ENCODE results near the gene AQP2. TPM values are rescaled to one million over a fixed set of nuclear protein-coding genes. Genes with fewer than 3 reads are reported as not detected.

The AQP2 gene
- total RNA-seq, 2 experiments from 2014 or later: not detected

DNA sequence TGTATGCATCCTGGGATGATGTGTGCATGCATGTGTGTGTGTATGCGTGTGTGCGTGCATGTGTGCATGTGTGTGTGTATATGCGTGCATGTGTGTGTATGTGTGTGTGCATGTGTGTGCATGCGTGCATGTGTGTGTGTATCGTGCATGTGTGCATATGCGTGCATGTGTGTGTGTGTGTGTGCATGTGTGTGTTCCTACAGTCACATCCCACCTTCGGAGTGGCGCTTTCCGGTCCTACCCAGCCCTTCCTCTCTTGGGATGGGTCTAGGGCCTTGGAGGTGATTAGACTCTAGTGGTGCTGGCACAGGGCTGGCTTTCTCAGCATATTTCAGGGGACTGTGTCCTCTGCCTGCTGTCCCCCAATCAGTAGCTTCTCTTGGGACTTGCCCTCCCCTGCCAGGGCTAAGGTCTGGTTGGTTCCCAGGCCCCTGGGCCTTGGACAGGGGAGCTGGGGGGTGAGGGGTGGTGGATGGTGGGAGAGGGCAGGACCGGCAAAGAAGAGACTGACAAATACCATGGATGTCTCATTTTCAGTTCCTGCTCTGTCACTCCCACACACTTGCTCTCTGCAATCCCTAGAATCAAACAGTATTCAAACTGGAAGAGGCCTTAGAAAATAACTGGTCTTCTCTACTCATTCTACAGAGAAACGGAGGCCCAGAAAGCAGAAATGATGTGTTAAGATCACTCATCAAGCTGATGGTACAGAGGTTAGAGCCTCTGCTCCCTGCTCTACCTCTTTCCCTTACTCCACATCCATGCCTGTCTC is 24.9 kb upstream of the AQP2 start:
- no TSS peak for BruUV-seq (replicated peaks)
- H3K4me2 ChIP-seq (ENCODE audit: low read length): no peak overlapping the region
- POLR2A ChIA-PET: interaction anchor here (0.6 kb wide), 1 partner anchor 1107 kb away, joined by 3 read pairs; no protein-coding TSS in a partner anchor
- no peak for TF ChIP-seq EZH2phosphoT487 (IDR thresholded peaks at IDR 0.05; ENCODE audit: borderline replicate concordance, low read depth, low read length)
- H3K9me2 ChIP-seq (ENCODE audit: insufficient read depth, low read length): no peaks in the 10 kb centered on the region
- H3K4me1 ChIP-seq (ENCODE audit: insufficient read depth, low read length, poor library complexity, severe bottlenecking): no peaks in the 10 kb centered on the region
- no peaks in the 10 kb centered on the region for H3K36me3 ChIP-seq (ENCODE audit: insufficient read depth, low read length)
- H3K27ac ChIP-seq (ENCODE audit: low read depth, low read length, poor library complexity, severe bottlenecking): no peak overlapping the region
- CTCF ChIA-PET (ENCODE audit: unreplicated experiment): no interaction called here
- H3K9me3 ChIP-seq (ENCODE audit: low read length): no peaks in the 10 kb centered on the region
- no peak for DNase-seq (ENCODE audit: low spot score)
- no peak overlapping the region for H3K4me3 ChIP-seq (ENCODE audit: low read depth, low read length, poor library complexity, severe bottlenecking)
- H2AFZ ChIP-seq (ENCODE audit: low read length): no peak overlapping the region
- no peaks in the 10 kb centered on the region for H3K79me2 ChIP-seq (ENCODE audit: insufficient read depth, low read depth, low read length)
- intact Hi-C loops (cut with micrococcal nuclease; ENCODE audit: unreplicated experiment): no loop called here
- H4K20me1 ChIP-seq (ENCODE audit: insufficient read depth, low read length): no peaks in the 10 kb centered on the region

DNA sequence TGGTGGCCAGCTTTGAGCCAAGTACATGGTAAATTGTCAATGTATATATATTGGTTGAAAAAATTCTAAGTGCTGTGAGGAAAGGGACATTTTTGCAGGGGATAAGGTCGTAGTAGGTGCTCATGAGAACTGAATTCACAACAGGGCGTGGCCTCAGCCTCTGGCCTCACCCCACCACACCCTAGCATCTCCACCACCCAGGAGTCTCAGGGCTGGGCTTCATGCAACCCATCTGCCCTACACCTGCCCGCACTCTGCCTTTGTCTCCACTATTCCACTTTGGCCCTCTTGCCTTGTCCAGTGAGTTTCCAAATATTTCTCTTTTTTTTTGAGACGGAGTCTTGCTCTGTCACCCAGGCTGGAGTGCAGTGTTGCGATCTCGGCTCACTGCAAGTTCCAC is 22.1 kb upstream of the AQP2 start:
- no peaks in the 10 kb centered on the region for H3K79me2 ChIP-seq (ENCODE audit: insufficient read depth, low read depth, low read length)
- H3K9me2 ChIP-seq (ENCODE audit: insufficient read depth, low read length): no peaks in the 10 kb centered on the region
- H3K36me3 ChIP-seq (ENCODE audit: insufficient read depth, low read length): no peaks in the 10 kb centered on the region
- no peak overlapping the region for H2AFZ ChIP-seq (ENCODE audit: low read length)
- no peak overlapping the region for H3K4me3 ChIP-seq (ENCODE audit: low read depth, low read length, poor library complexity, severe bottlenecking)
- BruUV-seq (replicated peaks): no TSS peak
- H3K4me2 ChIP-seq (ENCODE audit: low read length): no peak overlapping the region
- no peak overlapping the region for H3K27ac ChIP-seq (ENCODE audit: low read depth, low read length, poor library complexity, severe bottlenecking)
- DNase-seq (ENCODE audit: low spot score): no peak
- ChIA-PET POLR2A (interaction anchor here (1.1 kb wide), 1 partner anchor 21 kb away, joined by 5 read pairs; no protein-coding TSS in a partner anchor), CTCF (ENCODE audit: unreplicated experiment) (no interaction called here)
- intact Hi-C loops (cut with micrococcal nuclease; ENCODE audit: unreplicated experiment): no loop called here
- no peaks in the 10 kb centered on the region for H3K4me1 ChIP-seq (ENCODE audit: insufficient read depth, low read length, poor library complexity, severe bottlenecking)
- H4K20me1 ChIP-seq (ENCODE audit: insufficient read depth, low read length): no peaks in the 10 kb centered on the region
- no peaks in the 10 kb centered on the region for H3K9me3 ChIP-seq (ENCODE audit: low read length)
- no peak for TF ChIP-seq EZH2phosphoT487 (IDR thresholded peaks at IDR 0.05; ENCODE audit: borderline replicate concordance, low read depth, low read length)
- TF ChIP-seq, protein P1, sequence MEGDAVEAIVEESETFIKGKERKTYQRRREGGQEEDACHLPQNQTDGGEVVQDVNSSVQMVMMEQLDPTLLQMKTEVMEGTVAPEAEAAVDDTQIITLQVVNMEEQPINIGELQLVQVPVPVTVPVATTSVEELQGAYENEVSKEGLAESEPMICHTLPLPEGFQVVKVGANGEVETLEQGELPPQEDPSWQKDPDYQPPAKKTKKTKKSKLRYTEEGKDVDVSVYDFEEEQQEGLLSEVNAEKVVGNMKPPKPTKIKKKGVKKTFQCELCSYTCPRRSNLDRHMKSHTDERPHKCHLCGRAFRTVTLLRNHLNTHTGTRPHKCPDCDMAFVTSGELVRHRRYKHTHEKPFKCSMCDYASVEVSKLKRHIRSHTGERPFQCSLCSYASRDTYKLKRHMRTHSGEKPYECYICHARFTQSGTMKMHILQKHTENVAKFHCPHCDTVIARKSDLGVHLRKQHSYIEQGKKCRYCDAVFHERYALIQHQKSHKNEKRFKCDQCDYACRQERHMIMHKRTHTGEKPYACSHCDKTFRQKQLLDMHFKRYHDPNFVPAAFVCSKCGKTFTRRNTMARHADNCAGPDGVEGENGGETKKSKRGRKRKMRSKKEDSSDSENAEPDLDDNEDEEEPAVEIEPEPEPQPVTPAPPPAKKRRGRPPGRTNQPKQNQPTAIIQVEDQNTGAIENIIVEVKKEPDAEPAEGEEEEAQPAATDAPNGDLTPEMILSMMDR (conservative IDR thresholded peaks at IDR 0.05; ENCODE audit: low read length): no peak

DNA sequence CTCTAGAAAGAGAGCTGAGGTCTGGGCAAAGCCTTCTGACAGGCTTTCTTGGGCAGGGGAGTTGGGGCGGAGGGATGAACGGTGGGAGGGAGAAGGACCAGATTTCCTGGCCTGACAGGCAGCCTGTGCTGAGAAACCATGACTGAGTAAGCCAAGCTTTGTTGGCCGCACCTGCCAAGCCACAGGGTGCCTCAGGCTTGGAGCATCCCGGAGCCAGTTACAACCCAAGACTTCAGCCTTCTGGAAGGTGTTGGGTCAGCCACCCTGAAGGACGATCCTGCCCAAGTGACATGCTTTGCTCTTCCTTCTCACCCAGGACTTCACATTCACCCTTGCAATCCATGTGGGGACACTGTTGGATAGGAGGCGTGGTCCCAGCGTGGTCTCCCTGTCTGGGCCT is 21.0 kb upstream of the AQP2 start:
- ChIA-PET POLR2A (no interaction called here), CTCF (ENCODE audit: unreplicated experiment) (no interaction called here)
- intact Hi-C loops (cut with micrococcal nuclease; ENCODE audit: unreplicated experiment): no loop called here

More for the DNA sequence above, 21.0 kb upstream of the AQP2 start:
- Histone ChIP-seq H3K9me2 (ENCODE audit: insufficient read depth, low read length) (no peaks in the 10 kb centered on the region), H3K4me1 (ENCODE audit: insufficient read depth, low read length, poor library complexity, severe bottlenecking) (no peaks in the 10 kb centered on the region), H3K36me3 (ENCODE audit: insufficient read depth, low read length) (no peaks in the 10 kb centered on the region), H2AFZ (ENCODE audit: low read length) (no peak overlapping the region), H3K9me3 (ENCODE audit: low read length) (no peaks in the 10 kb centered on the region), H3K27ac (ENCODE audit: low read depth, low read length, poor library complexity, severe bottlenecking) (no peak overlapping the region), H3K4me2 (ENCODE audit: low read length) (no peak overlapping the region), H3K4me3 (ENCODE audit: low read depth, low read length, poor library complexity, severe bottlenecking) (no peak overlapping the region), H4K20me1 (ENCODE audit: insufficient read depth, low read length) (no peaks in the 10 kb centered on the region), H3K79me2 (ENCODE audit: insufficient read depth, low read depth, low read length) (no peaks in the 10 kb centered on the region)
- no TSS peak for BruUV-seq (replicated peaks)
- TF ChIP-seq EZH2phosphoT487 (IDR thresholded peaks at IDR 0.05; ENCODE audit: borderline replicate concordance, low read depth, low read length): no peak
- DNase-seq (ENCODE audit: low spot score): no peak
